Measurements from ENCODE around the gene PRR16.

PRR16 gene

DNA sequence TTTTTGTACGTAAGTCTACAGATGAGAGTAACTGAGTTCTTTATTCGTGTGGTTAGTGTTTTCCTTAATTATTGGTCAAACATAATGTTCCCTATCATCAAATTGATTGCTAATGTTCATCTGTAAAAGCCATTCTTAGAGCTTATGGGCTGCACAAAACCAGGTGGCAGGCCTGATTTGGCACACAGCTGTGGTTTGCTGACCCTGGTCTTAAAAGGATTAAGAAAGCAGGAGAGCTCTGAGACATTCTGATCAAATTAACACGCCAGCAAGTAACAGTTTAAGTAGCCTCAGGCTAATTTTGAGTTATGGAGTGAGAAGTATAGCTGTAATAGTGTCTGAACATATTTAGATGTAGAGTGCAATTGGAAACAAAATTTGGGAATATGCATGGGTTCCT, 63.2 kb downstream of the PRR16 start:
- in situ Hi-C loops (cut with MboI; ENCODE audit: low pct_unique_long_range_greater_than_20kb, low sequenced_read_pairs, unreplicated experiment): no loop called here
- no peak for DNase-seq (ENCODE audit: low spot score)
- TF ChIP-seq, protein P1, sequence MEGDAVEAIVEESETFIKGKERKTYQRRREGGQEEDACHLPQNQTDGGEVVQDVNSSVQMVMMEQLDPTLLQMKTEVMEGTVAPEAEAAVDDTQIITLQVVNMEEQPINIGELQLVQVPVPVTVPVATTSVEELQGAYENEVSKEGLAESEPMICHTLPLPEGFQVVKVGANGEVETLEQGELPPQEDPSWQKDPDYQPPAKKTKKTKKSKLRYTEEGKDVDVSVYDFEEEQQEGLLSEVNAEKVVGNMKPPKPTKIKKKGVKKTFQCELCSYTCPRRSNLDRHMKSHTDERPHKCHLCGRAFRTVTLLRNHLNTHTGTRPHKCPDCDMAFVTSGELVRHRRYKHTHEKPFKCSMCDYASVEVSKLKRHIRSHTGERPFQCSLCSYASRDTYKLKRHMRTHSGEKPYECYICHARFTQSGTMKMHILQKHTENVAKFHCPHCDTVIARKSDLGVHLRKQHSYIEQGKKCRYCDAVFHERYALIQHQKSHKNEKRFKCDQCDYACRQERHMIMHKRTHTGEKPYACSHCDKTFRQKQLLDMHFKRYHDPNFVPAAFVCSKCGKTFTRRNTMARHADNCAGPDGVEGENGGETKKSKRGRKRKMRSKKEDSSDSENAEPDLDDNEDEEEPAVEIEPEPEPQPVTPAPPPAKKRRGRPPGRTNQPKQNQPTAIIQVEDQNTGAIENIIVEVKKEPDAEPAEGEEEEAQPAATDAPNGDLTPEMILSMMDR (IDR thresholded peaks at IDR 0.05; ENCODE audit: extremely low read depth, insufficient read depth, missing control alignments): no peak

DNA sequence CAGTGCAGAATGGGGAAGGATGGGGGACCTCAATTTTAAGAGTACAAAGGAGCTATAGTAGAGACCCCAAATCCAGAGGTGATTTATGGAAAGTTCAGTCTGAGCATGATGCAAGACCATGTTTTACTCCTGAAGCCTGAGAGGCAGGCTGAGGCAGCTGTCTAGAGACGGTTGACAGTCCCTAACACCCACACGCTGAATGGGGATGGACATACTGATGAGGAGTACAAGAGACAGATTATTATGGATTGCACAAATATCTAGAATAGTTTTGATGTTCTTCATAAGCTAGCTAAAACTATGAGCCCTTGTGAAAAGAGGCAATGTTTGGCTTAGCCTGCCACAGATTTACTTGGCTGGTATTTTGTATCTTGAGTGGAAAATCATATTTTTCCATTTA, 64.5 kb downstream of the PRR16 start:
- in situ Hi-C loops (cut with MboI; ENCODE audit: low pct_unique_long_range_greater_than_20kb, low sequenced_read_pairs, unreplicated experiment): no loop called here
- DNase-seq (ENCODE audit: low spot score): no peak
- TF ChIP-seq, protein P1 (IDR thresholded peaks at IDR 0.05; ENCODE audit: extremely low read depth, insufficient read depth, missing control alignments): no peak

DNA sequence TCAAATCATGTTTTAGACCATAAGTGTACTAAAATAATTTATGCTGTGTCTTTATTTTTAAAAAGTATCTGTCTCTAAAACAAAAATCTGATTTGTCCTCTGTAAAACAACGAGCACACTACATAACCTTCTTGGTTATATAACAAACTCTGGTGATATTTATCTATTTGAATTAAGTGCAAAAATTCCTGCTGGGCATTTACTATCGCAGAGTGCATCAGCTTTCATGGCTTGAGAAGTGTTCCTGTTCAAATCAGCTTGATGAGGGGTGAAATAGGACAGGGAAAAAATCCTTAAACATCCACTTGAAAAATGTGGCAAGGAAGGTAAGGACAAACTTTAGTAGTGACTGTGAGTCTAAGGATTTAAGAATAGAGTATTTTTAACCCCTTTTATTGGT, 65.3 kb downstream of the PRR16 start:
- DNase-seq (ENCODE audit: low spot score): no peak
- TF ChIP-seq, protein P1 (IDR thresholded peaks at IDR 0.05; ENCODE audit: extremely low read depth, insufficient read depth, missing control alignments): no peak
- in situ Hi-C loops (cut with MboI; ENCODE audit: low pct_unique_long_range_greater_than_20kb, low sequenced_read_pairs, unreplicated experiment): no loop called here

DNA sequence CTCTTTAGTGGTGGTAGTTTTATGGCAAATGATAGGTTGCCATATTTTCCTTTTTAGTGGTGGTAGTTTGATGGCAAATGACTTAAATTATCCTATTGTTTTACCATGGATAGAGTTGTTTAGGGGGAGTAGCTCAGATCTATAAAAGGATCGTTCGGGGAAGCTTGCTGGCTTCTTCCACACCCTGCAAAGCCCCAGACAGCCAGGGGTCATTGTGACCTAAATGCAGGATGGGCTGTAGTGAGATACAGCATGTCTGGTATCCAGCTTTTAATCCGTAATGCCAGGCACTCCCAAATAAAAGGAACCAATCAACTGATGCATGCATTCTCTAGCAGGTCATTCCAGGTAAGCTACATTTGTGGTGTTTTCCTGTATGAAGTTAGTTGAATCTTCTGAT, 67.1 kb downstream of the PRR16 start:
- TF ChIP-seq, protein P1 (IDR thresholded peaks at IDR 0.05; ENCODE audit: extremely low read depth, insufficient read depth, missing control alignments): no peak
- DNase-seq (ENCODE audit: low spot score): no peak
- in situ Hi-C loops (cut with MboI; ENCODE audit: low pct_unique_long_range_greater_than_20kb, low sequenced_read_pairs, unreplicated experiment): no loop called here

DNA sequence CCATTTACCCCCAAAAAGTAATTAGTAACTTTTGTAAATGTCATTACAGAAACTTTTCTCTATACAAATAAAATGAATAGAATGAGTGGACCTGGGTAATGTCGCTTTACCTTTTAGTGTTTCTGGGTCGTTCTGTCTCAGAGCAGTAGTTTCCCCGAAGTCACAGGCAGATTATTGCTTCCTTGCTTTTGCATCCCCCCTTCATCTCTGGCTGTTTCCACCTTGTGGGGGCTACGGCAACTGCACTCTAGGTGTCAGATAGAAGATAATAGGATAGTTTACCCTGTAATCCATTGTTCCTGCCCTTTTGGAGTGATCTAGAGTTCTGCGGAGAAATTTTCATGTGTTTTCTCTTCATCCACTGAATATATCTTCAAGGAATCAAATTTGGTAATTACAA, 68.7 kb downstream of the PRR16 start:
- no peak for DNase-seq (ENCODE audit: low spot score)
- TF ChIP-seq, protein P1 (IDR thresholded peaks at IDR 0.05; ENCODE audit: extremely low read depth, insufficient read depth, missing control alignments): no peak
- in situ Hi-C loops (cut with MboI; ENCODE audit: low pct_unique_long_range_greater_than_20kb, low sequenced_read_pairs, unreplicated experiment): no loop called here

DNA sequence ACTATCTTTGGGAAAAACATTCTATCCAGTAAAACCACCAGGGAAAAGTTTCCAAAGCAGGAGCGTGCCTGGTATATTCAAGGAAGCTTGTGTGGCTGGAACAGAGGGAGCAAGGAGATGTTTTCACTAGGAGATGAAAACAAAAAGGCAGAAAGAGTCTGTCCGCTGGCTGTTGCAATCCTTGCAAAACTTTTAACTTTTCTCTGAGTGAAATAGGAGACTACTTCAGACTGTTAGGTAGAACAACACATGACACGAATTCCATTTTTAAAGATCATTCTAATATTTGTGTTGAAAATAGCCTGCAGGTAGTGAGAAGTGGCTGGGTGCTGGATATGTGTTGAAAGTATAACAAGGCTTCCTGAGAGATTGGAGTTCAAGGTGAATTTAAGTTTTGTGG, 69.5 kb downstream of the PRR16 start:
- DNase-seq (ENCODE audit: low spot score): no peak
- TF ChIP-seq, protein P1 (IDR thresholded peaks at IDR 0.05; ENCODE audit: extremely low read depth, insufficient read depth, missing control alignments): no peak
- in situ Hi-C loops (cut with MboI; ENCODE audit: low pct_unique_long_range_greater_than_20kb, low sequenced_read_pairs, unreplicated experiment): no loop called here

DNA sequence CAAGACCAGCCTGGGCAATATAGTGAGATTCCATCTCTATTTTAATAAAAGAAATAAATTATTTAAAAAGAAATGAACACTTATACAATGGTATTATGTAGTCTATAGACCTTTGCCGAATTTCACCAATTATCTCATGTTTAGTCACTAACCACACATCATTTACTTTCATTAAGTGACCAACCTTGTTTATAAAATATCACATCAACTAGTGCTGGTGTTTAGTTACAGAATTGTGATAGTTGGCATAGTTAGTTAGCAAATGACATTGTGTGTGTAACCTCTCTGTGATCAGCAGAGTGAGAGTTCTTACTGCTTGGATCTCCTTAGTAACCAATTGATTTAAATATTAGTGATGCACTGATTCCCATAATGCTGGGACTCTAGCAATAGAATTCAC, 71.8 kb downstream of the PRR16 start:
- in situ Hi-C loops (cut with MboI; ENCODE audit: low pct_unique_long_range_greater_than_20kb, low sequenced_read_pairs, unreplicated experiment): no loop called here
- no peak for DNase-seq (ENCODE audit: low spot score)
- TF ChIP-seq, protein P1 (IDR thresholded peaks at IDR 0.05; ENCODE audit: extremely low read depth, insufficient read depth, missing control alignments): no peak
